ENCODE results near the gene NR2C2AP. TPM values are rescaled to one million over a fixed set of nuclear protein-coding genes. Genes with fewer than 3 reads are reported as not detected.

Gene NR2C2AP
- total and polyA plus RNA-seq, 2 donors (not counting 1 experiment from before 2014, with no cell fraction given), result 27.4 to 29.3 TPM

DNA sequence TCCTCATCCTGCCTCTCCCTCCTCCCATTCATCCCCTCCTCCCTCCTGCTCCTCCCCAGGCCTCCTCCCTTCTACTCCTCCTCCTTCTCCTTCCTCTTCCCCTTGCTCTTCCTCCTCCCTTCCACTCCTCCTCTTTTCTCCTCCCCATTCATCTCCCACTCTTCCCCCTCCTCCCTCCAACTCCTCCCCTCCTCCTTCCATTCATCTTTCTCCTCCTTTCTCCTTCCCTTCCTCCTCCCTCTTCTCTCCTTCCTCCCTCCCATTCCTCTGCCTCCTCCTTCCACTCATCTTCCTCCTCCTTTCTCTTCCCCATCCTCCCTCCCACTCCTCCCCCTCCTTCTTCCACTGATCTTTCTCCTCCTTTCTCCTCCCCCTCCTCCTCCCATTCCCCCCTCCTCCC, 36.5 kb upstream of the NR2C2AP start:
- Mint-ChIP-seq H3K4me3 (no peak overlapping the region), H3K27me3 (peaks cover 11% of the 10 kb centered on the region), H3K4me1 (no peaks in the 10 kb centered on the region), H3K27ac (no peak overlapping the region), H3K9me3 (ENCODE audit: insufficient read depth) (peaks cover 7% of the 10 kb centered on the region)
- H3K4me2 ChIP-seq (replicated peaks; ENCODE audit: low read depth, low read length, poor library complexity, severe bottlenecking), result no peak overlapping the region
- H2AFZ ChIP-seq (ENCODE audit: insufficient read depth, low read depth, low read length, poor library complexity, severe bottlenecking), result no peak overlapping the region
- H3K4me3 ChIP-seq (ENCODE audit: control extremely low read depth in 1 of 5, extremely low read depth in 1 of 5, insufficient read depth in 1 of 5, low read depth in 2 of 5, low read length in 4 of 5), result no peak overlapping the region
- no peaks in the 10 kb centered on the region for H3K79me2 ChIP-seq (ENCODE audit: control insufficient read depth, insufficient read depth, low read length)
- H3K9me3 ChIP-seq (ENCODE audit: control extremely low read depth in 1 of 3, control insufficient read depth in 2 of 3, insufficient read depth in 1 of 3, low read length in 2 of 3), result peaks cover 1 to 27% (median 13%) of the 10 kb centered on the region in 3 donors
- DNase-seq (no peak), ATAC-seq (ENCODE audit: low read depth) (no peak)
- TF ChIP-seq, protein P1, sequence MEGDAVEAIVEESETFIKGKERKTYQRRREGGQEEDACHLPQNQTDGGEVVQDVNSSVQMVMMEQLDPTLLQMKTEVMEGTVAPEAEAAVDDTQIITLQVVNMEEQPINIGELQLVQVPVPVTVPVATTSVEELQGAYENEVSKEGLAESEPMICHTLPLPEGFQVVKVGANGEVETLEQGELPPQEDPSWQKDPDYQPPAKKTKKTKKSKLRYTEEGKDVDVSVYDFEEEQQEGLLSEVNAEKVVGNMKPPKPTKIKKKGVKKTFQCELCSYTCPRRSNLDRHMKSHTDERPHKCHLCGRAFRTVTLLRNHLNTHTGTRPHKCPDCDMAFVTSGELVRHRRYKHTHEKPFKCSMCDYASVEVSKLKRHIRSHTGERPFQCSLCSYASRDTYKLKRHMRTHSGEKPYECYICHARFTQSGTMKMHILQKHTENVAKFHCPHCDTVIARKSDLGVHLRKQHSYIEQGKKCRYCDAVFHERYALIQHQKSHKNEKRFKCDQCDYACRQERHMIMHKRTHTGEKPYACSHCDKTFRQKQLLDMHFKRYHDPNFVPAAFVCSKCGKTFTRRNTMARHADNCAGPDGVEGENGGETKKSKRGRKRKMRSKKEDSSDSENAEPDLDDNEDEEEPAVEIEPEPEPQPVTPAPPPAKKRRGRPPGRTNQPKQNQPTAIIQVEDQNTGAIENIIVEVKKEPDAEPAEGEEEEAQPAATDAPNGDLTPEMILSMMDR (IDR thresholded peaks at IDR 0.05), result no peak
- no peak for TF ChIP-seq EZH2 (IDR thresholded peaks at IDR 0.05; ENCODE audit: borderline replicate concordance, insufficient read depth, low read depth, low read length, poor library complexity, severe bottlenecking)
- ChIA-PET CTCF (no interaction called here), POLR2A (no interaction called here)
- no peaks in the 10 kb centered on the region for H3K4me1 ChIP-seq (ENCODE audit: control insufficient read depth in 2 of 2, insufficient read depth in 2 of 2, low read length in 2 of 2)
- no peak overlapping the region for H3K27ac ChIP-seq (ENCODE audit: low read length in 2 of 2)
- H3K9ac ChIP-seq (ENCODE audit: low read length), result no peak overlapping the region
- peaks cover 0 to 12% (median 4%) of the 10 kb centered on the region in 4 experiments for H3K27me3 ChIP-seq (replicated peaks in 1 of 4; ENCODE audit: control extremely low read depth in 1 of 4, control insufficient read depth in 3 of 4, insufficient read depth in 4 of 4, low read length in 3 of 4)
- H3K36me3 ChIP-seq (replicated peaks in 1 of 2; ENCODE audit: control extremely low read depth in 1 of 2, control insufficient read depth in 1 of 2, extremely low read depth in 1 of 2, insufficient read depth in 2 of 2, low read length in 1 of 2), result no peaks in the 10 kb centered on the region
- intact Hi-C loops (cut with micrococcal nuclease), result no loop called here
- H4K20me1 ChIP-seq (ENCODE audit: control insufficient read depth, insufficient read depth, low read length, poor library complexity, severe bottlenecking), result no peaks in the 10 kb centered on the region

GRCh38 chr19:19238126-19238894, 35.1 kb upstream of the NR2C2AP start:
- CTCF ChIA-PET, result no interaction called here

More at GRCh38 chr19:19238126-19238894, 35.1 kb upstream of the NR2C2AP start:
- no peak for ATAC-seq (ENCODE audit: low read depth)
- Mint-ChIP-seq H3K9me3 (ENCODE audit: insufficient read depth) (peaks cover 8% of the 10 kb centered on the region), H3K27me3 (peaks cover 13% of the 10 kb centered on the region), H3K4me1 (no peaks in the 10 kb centered on the region), H3K4me3 (no peak overlapping the region), H3K27ac (no peak overlapping the region)
- no peak for TF ChIP-seq EZH2 (IDR thresholded peaks at IDR 0.05; ENCODE audit: borderline replicate concordance, insufficient read depth, low read depth, low read length, poor library complexity, severe bottlenecking)
- TF ChIP-seq, protein P1 (IDR thresholded peaks at IDR 0.05), result no peak
- Histone ChIP-seq H2AFZ (ENCODE audit: insufficient read depth, low read depth, low read length, poor library complexity, severe bottlenecking) (no peak overlapping the region), H3K9me3 (ENCODE audit: control extremely low read depth in 1 of 3, control insufficient read depth in 2 of 3, insufficient read depth in 1 of 3, low read length in 2 of 3) (peaks cover 4 to 40% (median 25%) of the 10 kb centered on the region in 3 donors), H3K4me2 (replicated peaks; ENCODE audit: low read depth, low read length, poor library complexity, severe bottlenecking) (no peak overlapping the region), H3K27ac (ENCODE audit: low read length in 2 of 2) (no peak overlapping the region), H3K9ac (ENCODE audit: low read length) (no peak overlapping the region), H3K4me1 (ENCODE audit: control insufficient read depth in 2 of 2, insufficient read depth in 2 of 2, low read length in 2 of 2) (no peaks in the 10 kb centered on the region), H3K27me3 (replicated peaks in 1 of 4; ENCODE audit: control extremely low read depth in 1 of 4, control insufficient read depth in 3 of 4, insufficient read depth in 4 of 4, low read length in 3 of 4) (peaks cover 0 to 12% (median 4%) of the 10 kb centered on the region in 4 experiments), H3K4me3 (ENCODE audit: control extremely low read depth in 1 of 5, extremely low read depth in 1 of 5, insufficient read depth in 1 of 5, low read depth in 2 of 5, low read length in 4 of 5) (no peak overlapping the region), H4K20me1 (ENCODE audit: control insufficient read depth, insufficient read depth, low read length, poor library complexity, severe bottlenecking) (no peaks in the 10 kb centered on the region), H3K79me2 (ENCODE audit: control insufficient read depth, insufficient read depth, low read length) (no peaks in the 10 kb centered on the region), H3K36me3 (replicated peaks in 1 of 2; ENCODE audit: control extremely low read depth in 1 of 2, control insufficient read depth in 1 of 2, extremely low read depth in 1 of 2, insufficient read depth in 2 of 2, low read length in 1 of 2) (no peaks in the 10 kb centered on the region)
- intact Hi-C loops (cut with micrococcal nuclease), result no loop called here
- WGBS (ENCODE audit: insufficient coverage), result 94% methylated on average over 17 of the region's 18 CpGs
- DNase-seq, result no peak
- POLR2A ChIA-PET, result no interaction called here
